Measurements from ENCODE around the gene MOBP.

MOBP gene

GRCh38 chr3:39499651-39500273, 32.3 kb downstream of the MOBP start:
- no peak for DNase-seq (ENCODE audit: low spot score)

GRCh38 chr3:39501059-39501458, 33.6 kb downstream of the MOBP start:
- no peak for DNase-seq (ENCODE audit: low spot score)

- DNase-seq (ENCODE audit: low spot score), result no peak
These were observed 34.7 kb downstream of the MOBP start for GRCh38 chr3:39501968-39502837.

- no peak for DNase-seq (ENCODE audit: low spot score)
These were observed 35.3 kb downstream of the MOBP start for GRCh38 chr3:39502838-39503145.

- no peak for DNase-seq (ENCODE audit: low spot score)
These were observed 38.6 kb downstream of the MOBP start for GRCh38 chr3:39505866-39506742.

GRCh38 chr3:39506863-39507262, 39.4 kb downstream of the MOBP start:
- no peak for DNase-seq (ENCODE audit: low spot score)

GRCh38 chr3:39513791-39514369, 46.4 kb downstream of the MOBP start:
- no peak for DNase-seq (ENCODE audit: low spot score)

GRCh38 chr3:39515681-39516441, 48.4 kb downstream of the MOBP start:
- DNase-seq (ENCODE audit: low spot score), result no peak

GRCh38 chr3:39519103-39519502, 51.6 kb downstream of the MOBP start:
- no peak for DNase-seq (ENCODE audit: low spot score)

- DNase-seq (ENCODE audit: low spot score), result no peak
These were observed 52.2 kb downstream of the MOBP start for GRCh38 chr3:39519554-39520288.

GRCh38 chr3:39521456-39521855, 54.0 kb downstream of the MOBP start:
- no peak for DNase-seq (ENCODE audit: low spot score)

GRCh38 chr3:39524107-39524506, 56.6 kb downstream of the MOBP start:
- DNase-seq (ENCODE audit: low spot score), result no peak

- DNase-seq (ENCODE audit: low spot score), result no peak
These were observed 61.4 kb downstream of the MOBP start for GRCh38 chr3:39528844-39529243.

GRCh38 chr3:39529577-39529976, 62.1 kb downstream of the MOBP start:
- no peak for DNase-seq (ENCODE audit: low spot score)

GRCh38 chr3:39531066-39531465, 63.6 kb downstream of the MOBP start:
- no peak for DNase-seq (ENCODE audit: low spot score)

GRCh38 chr3:39531665-39532064, 64.2 kb downstream of the MOBP start:
- DNase-seq (ENCODE audit: low spot score), result no peak

- DNase-seq (ENCODE audit: low spot score), result no peak
These were observed 65.3 kb downstream of the MOBP start for GRCh38 chr3:39532777-39533176.

GRCh38 chr3:39533226-39533625, 65.7 kb downstream of the MOBP start:
- DNase-seq (ENCODE audit: low spot score), result no peak

- no peak for DNase-seq (ENCODE audit: low spot score)
These were observed 72.9 kb downstream of the MOBP start for GRCh38 chr3:39540162-39540921.

- DNase-seq (ENCODE audit: low spot score), result no peak
These were observed 74.0 kb downstream of the MOBP start for GRCh38 chr3:39541442-39541841.

All from cerebellar cortex (tissue), 1 donor.